Loucy (cell line): Measurements from ENCODE around the gene C15orf40.

Source experiments
- CTCF ChIP-seq: fragments of 200-600 bp; sonication (generic); conservative IDR thresholded peaks from 2 replicates; pipeline ENCODE4 v1.5.1; 2014; ENCODE audit warnings: mild to moderate bottlenecking, antibody characterized with exemption, low read length
- EZH2phosphoT487 ChIP-seq: fragments of 200-600 bp; IDR thresholded peaks from 2 replicates; pipeline ENCODE4 v1.6.1; 2018; ENCODE audit warnings: antibody characterized with exemption, mild to moderate bottlenecking, moderate library complexity, borderline replicate concordance

- TF ChIP-seq CTCF (no peak), EZH2phosphoT487 (no peak)
Observed at GRCh38 chr15:82950295-82950694, 61.1 kb downstream of the C15orf40 start.
